Raji (cell line): ENCODE measurements around the gene DPEP2.

ENCODE experiments used
- POLR2A ChIP-seq: IDR thresholded peaks from 2 replicates; pipeline ENCODE4 v1.6.1; 2011; ENCODE audit warnings: low read depth, low read length, control low read depth; ENCODE audit not compliant: insufficient read depth

DPEP2 gene

DNA sequence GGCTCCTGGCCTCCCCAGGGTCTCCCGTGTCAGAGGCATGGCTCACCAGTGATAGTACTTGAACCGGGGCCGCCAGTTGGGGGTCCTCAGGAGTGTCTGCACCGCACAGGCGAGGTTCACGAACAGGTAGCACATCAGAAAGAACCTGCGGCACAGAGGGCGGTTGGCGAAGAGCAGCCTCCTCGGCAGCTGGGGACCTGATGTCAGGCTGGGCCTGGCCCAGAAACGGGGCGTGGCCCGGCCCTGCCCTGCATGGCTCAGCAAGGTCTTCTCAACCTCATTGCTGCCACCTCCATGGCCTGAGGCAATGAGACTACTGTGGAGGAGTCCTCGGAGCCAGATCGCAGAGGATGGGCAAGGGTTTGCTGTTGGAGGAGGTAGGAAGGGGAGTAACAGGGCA lies 51.3 kb downstream of the DPEP2 start:
- peak; percentile 0; the same call in 1 of the 2 replicates for TF ChIP-seq POLR2A

- 0 out of 2 replicates have a peak, but pooled peaks have one; percentile 20 for TF ChIP-seq POLR2A
Observed at GRCh38 chr16:67946966-67947558, 52.2 kb downstream of the DPEP2 start.

- peak; percentile 44; the same call in 1 of the 2 replicates for TF ChIP-seq POLR2A
Observed at GRCh38 chr16:67946128-67946569, 53.1 kb downstream of the DPEP2 start.

- TF ChIP-seq POLR2A: no peak
Observed at GRCh38 chr16:67945392-67945933, 53.8 kb downstream of the DPEP2 start.

GRCh38 chr16:67944690-67945391 lies 54.4 kb downstream of the DPEP2 start:
- peak; percentile 34 for TF ChIP-seq POLR2A

DNA sequence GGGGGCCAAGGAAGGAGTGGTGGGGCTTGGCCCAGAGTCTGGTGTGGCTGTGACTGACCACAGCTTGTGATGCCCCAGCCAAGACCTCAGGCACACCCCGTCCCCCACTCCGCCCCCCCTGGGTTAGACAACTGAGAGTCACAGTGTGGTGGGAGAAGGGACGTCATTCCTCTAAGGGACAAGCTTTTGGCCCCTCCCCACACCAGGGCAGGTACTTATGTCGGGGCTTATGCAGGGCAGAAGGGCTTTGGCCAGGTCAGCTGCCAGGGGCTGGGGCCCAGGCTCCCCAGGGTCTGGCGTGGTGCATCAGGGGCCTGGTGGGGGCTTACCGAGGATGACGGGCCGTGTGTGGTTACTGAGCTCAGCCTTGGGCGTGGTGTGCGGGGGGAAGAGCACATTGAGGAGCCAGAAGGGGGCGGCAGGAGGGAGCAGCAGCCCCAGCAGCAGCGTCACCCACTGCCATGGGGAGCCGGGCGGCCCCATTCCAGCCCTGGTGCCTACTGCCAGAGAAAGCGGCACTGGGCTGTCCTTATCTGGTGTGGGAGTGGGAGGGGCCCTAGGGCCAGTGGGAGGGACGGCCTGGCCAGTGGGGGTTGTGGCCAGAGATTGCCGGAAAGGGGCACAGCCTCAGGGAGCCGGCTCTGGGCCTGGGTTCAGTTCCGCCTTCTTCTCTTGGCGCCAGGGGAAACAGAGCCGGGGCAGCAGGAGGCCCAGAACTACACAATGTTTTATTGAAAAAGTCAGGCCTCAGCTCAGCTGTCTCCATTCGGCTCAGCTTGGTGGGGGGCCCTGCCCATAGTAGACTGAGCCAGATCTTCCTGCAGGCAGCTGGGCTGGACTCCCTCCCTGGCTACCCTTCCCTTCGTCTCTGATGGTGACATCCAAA lies 55.4 kb downstream of the DPEP2 start, which contains the start of gene LCAT:
TSS of gene LCAT (minus strand) at position 502 of the 886 bp plus-strand sequence. CDS start at position 483, 19 bp downstream.
- TF ChIP-seq POLR2A: no peak

- no peak for TF ChIP-seq POLR2A
Observed at GRCh38 chr16:67943256-67943618, 56.0 kb downstream of the DPEP2 start.

- TF ChIP-seq POLR2A: no peak; the same call in none of the 2 replicates
Observed at GRCh38 chr16:67942510-67943255, 56.6 kb downstream of the DPEP2 start.

GRCh38 chr16:67942200-67942509 lies 57.1 kb downstream of the DPEP2 start:
- no peak; the same call in none of the 2 replicates for TF ChIP-seq POLR2A

DNA sequence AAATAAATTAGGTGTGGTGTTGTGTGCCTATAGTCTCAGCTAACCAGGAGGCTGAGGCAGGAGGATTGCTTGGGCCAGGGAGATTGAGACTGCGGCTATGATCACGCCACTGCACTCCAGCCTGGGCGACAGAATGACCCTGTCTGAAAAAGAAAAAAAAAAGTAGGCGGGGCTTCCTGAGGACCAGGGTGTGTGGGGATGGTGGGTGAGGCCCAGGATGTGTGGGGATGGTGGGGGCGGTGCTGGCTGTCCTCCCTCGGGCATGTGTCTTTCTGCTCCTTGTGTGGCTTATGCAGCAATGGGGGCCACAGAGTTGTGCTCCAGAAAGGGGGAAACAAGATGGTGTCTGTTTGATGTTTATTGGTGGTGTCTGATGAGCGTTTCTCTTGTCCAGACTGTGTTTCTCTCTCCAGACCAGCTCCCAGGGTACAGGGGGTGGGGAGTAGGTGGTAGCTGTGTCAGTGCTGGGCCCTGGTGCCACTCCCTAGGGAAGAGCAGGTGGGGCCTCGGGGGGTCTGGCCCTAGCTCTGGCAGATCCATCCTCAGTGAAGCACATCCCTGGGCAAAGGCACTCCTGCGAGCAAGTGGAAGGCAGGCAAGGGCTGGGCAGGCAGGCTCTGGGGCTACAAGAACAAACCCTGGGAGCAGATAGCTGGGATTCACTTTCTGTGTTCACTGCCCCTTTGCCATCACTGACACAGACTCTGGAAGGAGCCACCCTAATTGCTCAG lies 57.6 kb downstream of the DPEP2 start:
- TF ChIP-seq POLR2A: peak; percentile 2; the same call in 1 of the 2 replicates

DNA sequence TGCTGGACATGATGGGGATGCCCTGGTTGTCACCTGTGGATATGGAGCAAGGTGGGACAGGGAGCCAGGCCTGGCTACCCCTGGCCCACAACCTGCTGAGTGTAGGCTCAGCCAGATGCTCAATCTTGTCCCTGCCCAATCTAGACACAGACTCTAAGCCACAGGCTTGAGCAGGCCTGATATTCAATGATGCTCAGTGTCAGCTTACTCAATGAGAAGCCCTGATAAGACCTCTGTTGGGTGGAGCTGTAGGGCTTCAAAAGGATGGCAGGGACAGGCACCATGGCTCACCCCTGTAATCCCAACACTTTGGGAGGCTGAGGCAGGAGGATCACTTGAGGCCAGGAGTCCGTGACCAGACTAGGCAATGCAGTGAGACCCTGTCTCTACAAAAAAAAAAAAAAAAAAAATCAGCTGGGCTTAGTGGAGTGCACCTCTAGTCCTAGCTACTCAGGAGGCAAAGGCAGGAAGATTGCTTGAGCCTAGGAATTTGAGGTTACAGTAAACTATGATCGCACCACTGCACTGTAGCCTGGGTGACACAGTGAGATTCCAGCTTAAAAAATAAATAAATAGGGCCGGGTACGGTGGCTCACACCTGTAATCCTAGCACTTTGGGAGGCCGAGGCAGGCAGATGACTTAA lies 58.7 kb downstream of the DPEP2 start:
- TF ChIP-seq POLR2A: no peak

DNA sequence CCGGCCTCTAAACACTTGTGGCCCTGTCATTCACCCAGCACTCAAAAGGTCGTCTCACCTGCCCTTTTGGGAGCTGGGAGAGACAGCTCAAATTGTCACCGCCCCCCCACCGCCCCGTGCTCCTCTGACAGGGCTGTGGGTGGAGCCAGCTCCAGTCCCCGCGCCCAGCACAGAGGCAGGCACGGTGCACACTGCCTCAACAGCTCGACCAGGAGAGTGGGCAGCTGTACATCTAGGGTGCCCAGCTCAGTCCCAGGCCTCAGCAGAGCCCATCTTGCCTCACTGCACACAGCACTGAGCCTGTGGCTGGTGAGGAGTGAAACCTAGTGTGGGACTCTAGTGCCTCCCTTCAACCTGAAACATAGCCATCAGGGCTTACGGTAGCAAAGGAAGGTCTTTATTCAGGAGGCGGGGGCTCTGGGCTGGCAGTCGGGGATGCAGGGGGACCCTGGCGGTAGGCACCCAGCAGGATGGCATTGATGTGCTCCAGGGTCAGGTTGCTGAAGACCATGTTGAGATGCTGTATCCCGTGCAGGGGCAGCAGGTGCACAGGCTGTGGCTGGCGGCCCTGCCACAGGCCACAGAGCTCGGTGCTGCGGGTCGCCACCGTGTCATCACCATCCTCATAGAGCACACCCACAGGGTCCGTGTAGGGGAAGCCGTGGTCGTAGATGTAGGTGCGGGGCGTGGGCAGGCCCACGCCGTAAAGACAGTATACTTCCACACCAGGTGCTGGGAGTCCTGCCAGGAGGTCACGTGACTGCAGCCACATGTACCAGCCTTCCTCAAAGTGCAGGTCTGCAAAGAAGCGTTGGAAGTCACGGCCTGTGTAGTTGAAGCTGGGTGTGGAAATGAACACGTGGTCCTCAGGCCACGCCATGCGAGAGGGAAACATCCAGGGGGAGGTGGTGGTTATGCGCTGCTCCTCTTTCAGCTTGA lies 59.5 kb downstream of the DPEP2 start:
- 0 out of 2 replicates have a peak, but pooled peaks have one; percentile 5 for TF ChIP-seq POLR2A
